Measurements from ENCODE around the gene PTP4A2.

- TF ChIP-seq CTCF (IDR thresholded peaks at IDR 0.05) (no peak), YY1 (IDR thresholded peaks at IDR 0.05; ENCODE audit: low read depth) (no peak), TEAD4 (IDR thresholded peaks at IDR 0.05; ENCODE audit: borderline replicate concordance, insufficient read depth) (no peak), RFX5 (IDR thresholded peaks at IDR 0.05; ENCODE audit: low read length) (no peak), EZH2phosphoT487 (IDR thresholded peaks at IDR 0.05; ENCODE audit: borderline replicate concordance, low read depth) (no peak), MAX (IDR thresholded peaks at IDR 0.05; ENCODE audit: low read depth) (no peak), POLR2AphosphoS5 (IDR thresholded peaks at IDR 0.05; ENCODE audit: low read depth, low read length) (no peak; the same call in 1 of the 2 replicates), EP300 (IDR thresholded peaks at IDR 0.05; ENCODE audit: borderline replicate concordance in 1 of 2, low read depth in 1 of 2, low read length in 1 of 2) (no peak), PBX3 (IDR thresholded peaks at IDR 0.05) (no peak), GABPA (IDR thresholded peaks at IDR 0.05; ENCODE audit: low read depth) (no peak), RAD21 (IDR thresholded peaks at IDR 0.05; ENCODE audit: low read length) (no peak)
- TF ChIP-seq, protein P1, sequence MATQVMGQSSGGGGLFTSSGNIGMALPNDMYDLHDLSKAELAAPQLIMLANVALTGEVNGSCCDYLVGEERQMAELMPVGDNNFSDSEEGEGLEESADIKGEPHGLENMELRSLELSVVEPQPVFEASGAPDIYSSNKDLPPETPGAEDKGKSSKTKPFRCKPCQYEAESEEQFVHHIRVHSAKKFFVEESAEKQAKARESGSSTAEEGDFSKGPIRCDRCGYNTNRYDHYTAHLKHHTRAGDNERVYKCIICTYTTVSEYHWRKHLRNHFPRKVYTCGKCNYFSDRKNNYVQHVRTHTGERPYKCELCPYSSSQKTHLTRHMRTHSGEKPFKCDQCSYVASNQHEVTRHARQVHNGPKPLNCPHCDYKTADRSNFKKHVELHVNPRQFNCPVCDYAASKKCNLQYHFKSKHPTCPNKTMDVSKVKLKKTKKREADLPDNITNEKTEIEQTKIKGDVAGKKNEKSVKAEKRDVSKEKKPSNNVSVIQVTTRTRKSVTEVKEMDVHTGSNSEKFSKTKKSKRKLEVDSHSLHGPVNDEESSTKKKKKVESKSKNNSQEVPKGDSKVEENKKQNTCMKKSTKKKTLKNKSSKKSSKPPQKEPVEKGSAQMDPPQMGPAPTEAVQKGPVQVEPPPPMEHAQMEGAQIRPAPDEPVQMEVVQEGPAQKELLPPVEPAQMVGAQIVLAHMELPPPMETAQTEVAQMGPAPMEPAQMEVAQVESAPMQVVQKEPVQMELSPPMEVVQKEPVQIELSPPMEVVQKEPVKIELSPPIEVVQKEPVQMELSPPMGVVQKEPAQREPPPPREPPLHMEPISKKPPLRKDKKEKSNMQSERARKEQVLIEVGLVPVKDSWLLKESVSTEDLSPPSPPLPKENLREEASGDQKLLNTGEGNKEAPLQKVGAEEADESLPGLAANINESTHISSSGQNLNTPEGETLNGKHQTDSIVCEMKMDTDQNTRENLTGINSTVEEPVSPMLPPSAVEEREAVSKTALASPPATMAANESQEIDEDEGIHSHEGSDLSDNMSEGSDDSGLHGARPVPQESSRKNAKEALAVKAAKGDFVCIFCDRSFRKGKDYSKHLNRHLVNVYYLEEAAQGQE (IDR thresholded peaks at IDR 0.05; ENCODE audit: low read depth, low read length), result no peak
These were observed 33.7 kb downstream of the PTP4A2 start for GRCh38 chr1:31904339-31905092.

Data from SK-N-SH (cell line).